Progenitor cell of endocrine pancreas (in vitro differentiated cells): ENCODE measurements around the gene RCL1. TPM values are rescaled to one million over a fixed set of nuclear protein-coding genes. Genes with fewer than 3 reads are reported as not detected.

ENCODE experiments used
- DNase-seq: peaks from one replicate; pipeline ENCODE4 v3.0.0; 2021; ENCODE audit warnings: low spot score; ENCODE audit not compliant: unreplicated experiment
- H3K27ac Mint-ChIP-seq: 2 replicates; pipeline ENCODE4 v1.8.0; 2021; ENCODE audit warnings: mild to moderate bottlenecking, moderate library complexity, mixed read lengths
- H3K27me3 Mint-ChIP-seq: 2 replicates; pipeline ENCODE4 v1.8.0; 2021; ENCODE audit warnings: mixed read lengths
- H3K36me3 Mint-ChIP-seq: 2 replicates; pipeline ENCODE4 v1.8.0; 2022; ENCODE audit warnings: mixed read lengths; ENCODE audit not compliant: insufficient read depth
- H3K4me1 Mint-ChIP-seq: 2 replicates; pipeline ENCODE4 v1.8.0; 2021; ENCODE audit warnings: low read depth, mixed read lengths
- H3K4me3 Mint-ChIP-seq: 2 replicates; pipeline ENCODE4 v1.8.0; 2021; ENCODE audit warnings: low read depth, mild to moderate bottlenecking, moderate library complexity, mixed read lengths
- H3K9me3 Mint-ChIP-seq: 2 replicates; pipeline ENCODE4 v1.8.0; 2021; ENCODE audit warnings: low read depth, mixed read lengths
- total RNA-seq: library from RNA; stranded (reverse); gene quantifications from 2 replicates; pipeline ENCODE4 v1.2.1, GENCODE V29; 2021
- TF ChIP-seq, protein P1 (sequence below): fragments of 200-600 bp; sonication (generic); IDR thresholded peaks from one replicate; pipeline ENCODE4 v1.5.0; 2021; ENCODE audit warnings: antibody characterized with exemption, mild to moderate bottlenecking; ENCODE audit not compliant: unreplicated experiment

Gene RCL1
- total RNA-seq, 1 donor from 2014 or later, result 18.2 TPM

DNA sequence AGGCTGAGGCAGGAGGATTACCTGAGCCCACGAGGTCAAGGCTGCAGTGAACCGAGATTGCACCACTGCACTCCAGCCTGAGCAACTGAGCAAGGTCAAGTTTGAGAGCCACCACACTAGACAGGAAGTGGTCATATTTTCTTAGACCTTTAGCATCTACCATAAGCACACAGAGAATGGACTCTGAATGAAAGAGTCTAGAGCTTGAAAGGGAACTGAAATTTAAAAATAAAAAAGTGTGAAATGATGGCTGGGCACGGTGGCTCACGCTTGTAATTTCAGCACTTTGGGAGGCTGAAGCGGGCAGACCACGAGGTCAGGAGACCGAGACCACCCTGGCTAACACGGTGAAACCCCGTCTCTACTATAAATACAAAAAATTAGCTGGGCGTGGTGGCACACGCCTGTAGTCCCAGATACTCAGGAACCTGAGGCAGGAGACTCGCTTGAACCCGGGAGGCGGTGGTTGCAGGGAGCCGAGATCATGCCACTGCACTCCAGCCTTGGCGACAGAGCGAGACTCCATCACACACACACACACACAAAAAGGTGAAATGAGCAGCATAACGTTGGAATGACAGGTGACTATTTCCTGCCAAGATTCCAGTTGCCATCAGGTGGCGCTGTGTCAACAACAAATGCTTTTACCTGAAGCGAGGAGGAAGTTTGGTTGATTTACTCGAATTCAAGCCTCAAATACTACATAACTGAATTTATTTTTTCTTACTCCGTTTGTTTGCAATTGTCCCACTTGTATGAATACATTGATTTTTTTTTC is 30.4 kb upstream of the RCL1 start:
- peaks cover 4% of the 10 kb centered on the region for H3K27me3 Mint-ChIP-seq
- H3K36me3 Mint-ChIP-seq, result no peaks in the 10 kb centered on the region
- H3K4me3 Mint-ChIP-seq, result peak overlapping the region; percentile 3
- TF ChIP-seq, protein P1, sequence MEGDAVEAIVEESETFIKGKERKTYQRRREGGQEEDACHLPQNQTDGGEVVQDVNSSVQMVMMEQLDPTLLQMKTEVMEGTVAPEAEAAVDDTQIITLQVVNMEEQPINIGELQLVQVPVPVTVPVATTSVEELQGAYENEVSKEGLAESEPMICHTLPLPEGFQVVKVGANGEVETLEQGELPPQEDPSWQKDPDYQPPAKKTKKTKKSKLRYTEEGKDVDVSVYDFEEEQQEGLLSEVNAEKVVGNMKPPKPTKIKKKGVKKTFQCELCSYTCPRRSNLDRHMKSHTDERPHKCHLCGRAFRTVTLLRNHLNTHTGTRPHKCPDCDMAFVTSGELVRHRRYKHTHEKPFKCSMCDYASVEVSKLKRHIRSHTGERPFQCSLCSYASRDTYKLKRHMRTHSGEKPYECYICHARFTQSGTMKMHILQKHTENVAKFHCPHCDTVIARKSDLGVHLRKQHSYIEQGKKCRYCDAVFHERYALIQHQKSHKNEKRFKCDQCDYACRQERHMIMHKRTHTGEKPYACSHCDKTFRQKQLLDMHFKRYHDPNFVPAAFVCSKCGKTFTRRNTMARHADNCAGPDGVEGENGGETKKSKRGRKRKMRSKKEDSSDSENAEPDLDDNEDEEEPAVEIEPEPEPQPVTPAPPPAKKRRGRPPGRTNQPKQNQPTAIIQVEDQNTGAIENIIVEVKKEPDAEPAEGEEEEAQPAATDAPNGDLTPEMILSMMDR, result peak; percentile 87
- DNase-seq, result peak; percentile 62
- H3K4me1 Mint-ChIP-seq, result peaks cover 7% of the 10 kb centered on the region
- H3K9me3 Mint-ChIP-seq, result no peaks in the 10 kb centered on the region
- H3K27ac Mint-ChIP-seq, result no peak overlapping the region

DNA sequence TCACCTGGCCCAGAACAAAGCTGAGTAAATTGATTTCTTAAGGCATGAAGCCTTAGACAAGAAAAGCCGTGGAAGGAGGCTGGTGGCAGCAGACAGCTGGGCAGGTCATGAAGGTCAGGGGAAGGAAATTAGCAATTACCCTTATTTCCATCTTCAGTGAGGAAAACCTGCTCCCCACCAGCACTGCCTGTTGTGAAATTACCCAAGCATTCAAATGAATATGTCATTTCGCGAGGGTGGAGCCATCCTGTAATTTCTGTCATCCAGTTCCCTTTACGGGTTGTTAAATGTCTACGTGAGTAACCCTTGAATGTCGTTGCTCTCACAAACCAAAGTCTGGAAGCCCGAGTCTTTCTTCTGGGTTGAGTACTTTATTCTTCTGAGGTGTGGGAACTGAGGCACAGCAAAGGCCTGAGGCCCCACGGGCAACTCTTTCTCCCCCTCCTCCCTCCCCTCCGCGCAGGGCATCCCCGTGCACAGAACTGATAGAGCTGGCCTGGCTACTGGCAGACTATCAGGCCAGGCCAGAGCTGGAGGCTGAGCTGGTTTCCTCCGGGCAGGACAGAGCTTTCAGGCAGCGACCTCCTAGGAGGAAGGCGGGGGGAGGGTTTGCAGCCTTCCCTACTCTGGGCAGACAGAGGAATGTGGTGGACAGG is 29.7 kb upstream of the RCL1 start:
- peaks cover 4% of the 10 kb centered on the region for H3K4me1 Mint-ChIP-seq
- H3K36me3 Mint-ChIP-seq, result no peaks in the 10 kb centered on the region
- TF ChIP-seq, protein P1, result no peak
- no peak overlapping the region for H3K27ac Mint-ChIP-seq
- no peaks in the 10 kb centered on the region for H3K9me3 Mint-ChIP-seq
- DNase-seq, result no peak
- H3K27me3 Mint-ChIP-seq, result peaks cover 4% of the 10 kb centered on the region
- peak overlapping the region; percentile 3 for H3K4me3 Mint-ChIP-seq

DNA sequence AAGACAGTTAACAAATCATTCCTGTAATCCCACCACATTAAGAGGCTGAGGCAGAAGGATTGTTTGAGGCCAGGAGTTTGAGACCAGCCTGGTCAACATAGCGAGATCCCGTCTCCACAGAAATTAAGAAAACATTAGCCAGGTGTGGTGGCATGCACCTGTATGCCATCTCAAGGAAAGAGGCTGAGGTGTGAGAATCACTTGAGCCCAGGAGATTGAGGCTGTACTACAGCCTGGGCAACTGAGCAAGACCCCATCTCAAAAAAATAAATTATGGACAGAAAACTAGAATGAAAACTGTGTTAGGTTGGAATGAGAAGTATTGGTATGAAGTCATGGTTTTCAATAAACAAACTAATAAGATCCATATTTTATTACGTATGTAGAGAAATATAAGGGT is 28.7 kb upstream of the RCL1 start:
- Mint-ChIP-seq H3K27me3 (peaks cover 4% of the 10 kb centered on the region), H3K4me1 (peaks cover 4% of the 10 kb centered on the region)

DNA sequence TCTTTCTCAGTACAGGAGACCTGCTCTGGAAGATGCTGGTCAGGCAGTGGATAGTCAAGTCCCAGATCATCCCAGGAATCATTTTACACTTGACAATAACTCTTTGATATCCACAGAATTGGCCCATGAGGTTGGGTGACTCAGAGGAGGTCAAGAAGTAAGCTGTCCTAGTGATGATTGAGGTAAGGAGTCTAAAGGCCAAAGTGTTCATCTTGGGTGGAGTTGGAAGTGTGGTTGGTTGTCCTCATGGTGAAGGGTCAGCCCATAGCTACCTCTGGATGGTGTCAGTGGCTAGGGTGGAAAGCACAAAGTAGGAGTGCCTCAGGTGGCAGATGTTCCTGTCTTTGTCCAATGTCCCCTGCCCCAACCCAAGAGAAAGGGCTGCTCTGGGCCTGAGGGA is 24.1 kb upstream of the RCL1 start:
- no peak for DNase-seq

More for the DNA sequence above, 28.7 kb upstream of the RCL1 start:
- TF ChIP-seq, protein P1, result no peak
- Mint-ChIP-seq H3K27ac (no peak overlapping the region), H3K4me3 (no peak overlapping the region), H3K36me3 (no peaks in the 10 kb centered on the region), H3K9me3 (no peaks in the 10 kb centered on the region)
- DNase-seq, result no peak

More for the DNA sequence above, 24.1 kb upstream of the RCL1 start:
- H3K4me1 Mint-ChIP-seq, result no peaks in the 10 kb centered on the region
- no peaks in the 10 kb centered on the region for H3K27me3 Mint-ChIP-seq
- no peak overlapping the region for H3K4me3 Mint-ChIP-seq
- TF ChIP-seq, protein P1, result no peak
- H3K27ac Mint-ChIP-seq, result no peak overlapping the region
- H3K9me3 Mint-ChIP-seq, result no peaks in the 10 kb centered on the region
- no peaks in the 10 kb centered on the region for H3K36me3 Mint-ChIP-seq
